H1 (cell line): Measurements from ENCODE around the gene YIF1A.

Experiments used
- CTCF ChIP-seq, 3 experiments: IDR thresholded peaks; 1 replicate in 2 of 3; 2 replicates in 1 of 3; pipeline versions ENCODE4 v1.5.1 to v1.6.1; 2011; ENCODE audit warnings: low read length in 3 of 3, mild to moderate bottlenecking in 3 of 3, inconsistent platforms in 2 of 3, low read depth in 1 of 3, moderate library complexity in 1 of 3; ENCODE audit not compliant: insufficient read depth in 1 of 3; ENCODE audit errors: control extremely low read depth in 1 of 3
- EGR1 ChIP-seq: IDR thresholded peaks from 2 replicates; pipeline ENCODE4 v1.6.1; 2011; ENCODE audit warnings: low read depth, low read length, borderline replicate concordance
- EP300 ChIP-seq, 2 experiments: IDR thresholded peaks; 1 replicate in 1 of 2; 2 replicates in 1 of 2; pipeline ENCODE4 v1.6.1; 2011 to 2012; ENCODE audit warnings: low read depth in 2 of 2, low read length in 2 of 2, mild to moderate bottlenecking in 2 of 2, borderline replicate concordance in 1 of 2, inconsistent platforms in 1 of 2, moderate library complexity in 1 of 2
- EZH2 ChIP-seq: fragments of 200-600 bp; sonication (generic); IDR thresholded peaks from 2 replicates; pipeline ENCODE4 v1.7.1; 2012; ENCODE audit warnings: low read depth, mild to moderate bottlenecking, moderate library complexity, low read length, inconsistent platforms; ENCODE audit not compliant: severe bottlenecking
- JUND ChIP-seq: IDR thresholded peaks from 2 replicates; pipeline ENCODE4 v1.6.1; 2011; ENCODE audit warnings: mild to moderate bottlenecking, improper control_type of control experiment, low read length
- POLR2A ChIP-seq, 2 experiments: IDR thresholded peaks; 1 replicate in 1 of 2; 2 replicates in 1 of 2; pipeline ENCODE4 v1.6.1; 2011; ENCODE audit warnings: low read depth in 2 of 2, low read length in 2 of 2, mild to moderate bottlenecking in 2 of 2; ENCODE audit errors: control extremely low read depth in 1 of 2
- POLR2AphosphoS5 ChIP-seq: IDR thresholded peaks from 2 replicates; pipeline ENCODE4 v1.6.1; 2011; ENCODE audit warnings: low read depth, low read length
- RFX5 ChIP-seq: IDR thresholded peaks from 2 replicates; pipeline ENCODE4 v1.6.1; 2011; ENCODE audit warnings: low read depth, low read length, improper control_type of control experiment, borderline replicate concordance
- SP1 ChIP-seq: IDR thresholded peaks from 2 replicates; pipeline ENCODE4 v1.6.1; 2011; ENCODE audit warnings: low read depth, low read length
- TAF1 ChIP-seq: IDR thresholded peaks from 2 replicates; pipeline ENCODE4 v1.6.1; 2011; ENCODE audit warnings: mild to moderate bottlenecking, low read depth, low read length
- TCF12 ChIP-seq: IDR thresholded peaks from 2 replicates; pipeline ENCODE4 v1.6.1; 2011; ENCODE audit warnings: low read depth, mild to moderate bottlenecking, low read length
- TF ChIP-seq, protein P1 (sequence below): IDR thresholded peaks from 2 replicates; pipeline ENCODE4 v1.6.1; 2012; ENCODE audit warnings: inconsistent platforms

DNA sequence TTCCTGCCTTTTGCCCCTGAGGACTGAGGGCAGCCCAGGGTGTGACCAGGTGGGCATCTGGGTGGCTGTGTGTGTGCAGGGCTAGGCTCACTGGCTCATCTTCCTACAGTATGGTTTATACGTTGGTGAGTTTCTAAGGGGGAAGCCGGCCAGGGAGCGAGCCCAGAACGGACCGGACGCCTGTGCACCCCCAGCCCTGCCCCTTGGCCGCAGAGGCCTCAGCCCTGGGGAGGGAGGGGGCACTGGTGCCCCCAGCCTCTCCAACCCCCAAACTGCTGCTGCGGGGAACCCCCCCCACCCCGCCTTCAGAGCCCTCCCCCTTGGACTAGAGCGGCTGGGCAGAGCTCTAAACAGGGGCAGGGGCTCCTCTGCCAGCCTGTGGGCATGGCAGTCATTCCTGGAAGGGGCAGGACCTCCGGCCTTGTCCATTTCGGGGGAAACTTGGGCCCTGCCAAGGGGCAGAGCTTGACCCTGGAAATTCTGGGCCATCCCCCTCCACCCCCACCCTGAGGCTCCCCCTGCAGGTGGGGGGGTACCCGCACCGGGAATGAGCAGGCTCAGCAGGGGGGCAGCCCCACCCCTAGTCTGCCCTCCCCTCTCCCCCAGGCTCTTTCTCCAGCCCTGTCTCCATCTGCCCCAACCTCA lies 5.4 kb downstream of the YIF1A start:
- TF ChIP-seq POLR2A (IDR thresholded peaks at IDR 0.05; ENCODE audit: control extremely low read depth in 1 of 2, low read depth in 2 of 2, low read length in 2 of 2) (no peak), POLR2AphosphoS5 (no peak), EZH2 (no peak), TCF12 (no peak), EP300 (IDR thresholded peaks at IDR 0.05; ENCODE audit: borderline replicate concordance in 1 of 2, low read depth in 2 of 2, low read length in 2 of 2) (no peak), CTCF (IDR thresholded peaks at IDR 0.05; ENCODE audit: control extremely low read depth in 1 of 3, insufficient read depth in 1 of 3, low read depth in 1 of 3, low read length in 3 of 3) (no peak), TAF1 (no peak), JUND (no peak), EGR1 (no peak), SP1 (no peak), RFX5 (no peak)
- TF ChIP-seq, protein P1, sequence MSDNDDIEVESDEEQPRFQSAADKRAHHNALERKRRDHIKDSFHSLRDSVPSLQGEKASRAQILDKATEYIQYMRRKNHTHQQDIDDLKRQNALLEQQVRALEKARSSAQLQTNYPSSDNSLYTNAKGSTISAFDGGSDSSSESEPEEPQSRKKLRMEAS, result no peak
